Stimulated activated naive CD8-positive, alpha-beta T cell treated with anti-CD3 and anti-CD28 coated beads, Interleukin-15, Interleukin-2, amounts not matched to agents 100 ng/mL and 50 ng/mL, for 24 hours (primary cell): ENCODE data around the gene DCBLD2.

ENCODE experiments used
- H3K27ac Mint-ChIP-seq: one replicate; pipeline ENCODE4 v1.8.0; 2021; ENCODE audit warnings: mild to moderate bottlenecking, mixed read lengths
- H3K27me3 Mint-ChIP-seq: one replicate; pipeline ENCODE4 v1.8.0; 2021; ENCODE audit warnings: mixed read lengths
- H3K36me3 Mint-ChIP-seq: one replicate; pipeline ENCODE4 v1.8.0; 2021; ENCODE audit warnings: low read depth, mixed read lengths
- H3K4me1 Mint-ChIP-seq: one replicate; pipeline ENCODE4 v1.8.0; 2021; ENCODE audit warnings: low read depth, mixed read lengths
- H3K4me3 Mint-ChIP-seq: one replicate; pipeline ENCODE4 v1.8.0; 2021; ENCODE audit warnings: mild to moderate bottlenecking, mixed read lengths
- H3K9me3 Mint-ChIP-seq: one replicate; pipeline ENCODE4 v1.8.0; 2021; ENCODE audit warnings: mixed read lengths

Gene DCBLD2, protein sequence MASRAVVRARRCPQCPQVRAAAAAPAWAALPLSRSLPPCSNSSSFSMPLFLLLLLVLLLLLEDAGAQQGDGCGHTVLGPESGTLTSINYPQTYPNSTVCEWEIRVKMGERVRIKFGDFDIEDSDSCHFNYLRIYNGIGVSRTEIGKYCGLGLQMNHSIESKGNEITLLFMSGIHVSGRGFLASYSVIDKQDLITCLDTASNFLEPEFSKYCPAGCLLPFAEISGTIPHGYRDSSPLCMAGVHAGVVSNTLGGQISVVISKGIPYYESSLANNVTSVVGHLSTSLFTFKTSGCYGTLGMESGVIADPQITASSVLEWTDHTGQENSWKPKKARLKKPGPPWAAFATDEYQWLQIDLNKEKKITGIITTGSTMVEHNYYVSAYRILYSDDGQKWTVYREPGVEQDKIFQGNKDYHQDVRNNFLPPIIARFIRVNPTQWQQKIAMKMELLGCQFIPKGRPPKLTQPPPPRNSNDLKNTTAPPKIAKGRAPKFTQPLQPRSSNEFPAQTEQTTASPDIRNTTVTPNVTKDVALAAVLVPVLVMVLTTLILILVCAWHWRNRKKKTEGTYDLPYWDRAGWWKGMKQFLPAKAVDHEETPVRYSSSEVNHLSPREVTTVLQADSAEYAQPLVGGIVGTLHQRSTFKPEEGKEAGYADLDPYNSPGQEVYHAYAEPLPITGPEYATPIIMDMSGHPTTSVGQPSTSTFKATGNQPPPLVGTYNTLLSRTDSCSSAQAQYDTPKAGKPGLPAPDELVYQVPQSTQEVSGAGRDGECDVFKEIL

GRCh38 chr3:98901392-98902350 is at the start of gene DCBLD2:
TSS of gene DCBLD2 (minus strand) at chr3:98901695. CDS start at chr3:98901326, 369 bp downstream.
- H3K27me3 Mint-ChIP-seq, result peaks cover 27% of the 10 kb centered on the region
- no peaks in the 10 kb centered on the region for H3K36me3 Mint-ChIP-seq
- peaks cover 25% of the 10 kb centered on the region for H3K4me1 Mint-ChIP-seq
- H3K27ac Mint-ChIP-seq, result peak within 1 kb of the TSS; percentile 58
- peak within 1 kb of the TSS; percentile 86 for H3K4me3 Mint-ChIP-seq
- no peaks in the 10 kb centered on the region for H3K9me3 Mint-ChIP-seq

- H3K27me3 Mint-ChIP-seq, result peaks cover 15% of the 10 kb centered on the region
- H3K36me3 Mint-ChIP-seq, result no peaks in the 10 kb centered on the region
- H3K9me3 Mint-ChIP-seq, result peaks cover 8% of the 10 kb centered on the region
- no peak overlapping the region for H3K4me3 Mint-ChIP-seq
- no peak overlapping the region for H3K27ac Mint-ChIP-seq
- no peaks in the 10 kb centered on the region for H3K4me1 Mint-ChIP-seq
Observed at GRCh38 chr3:98945666-98946065, 44.2 kb upstream of the DCBLD2 start.

DNA sequence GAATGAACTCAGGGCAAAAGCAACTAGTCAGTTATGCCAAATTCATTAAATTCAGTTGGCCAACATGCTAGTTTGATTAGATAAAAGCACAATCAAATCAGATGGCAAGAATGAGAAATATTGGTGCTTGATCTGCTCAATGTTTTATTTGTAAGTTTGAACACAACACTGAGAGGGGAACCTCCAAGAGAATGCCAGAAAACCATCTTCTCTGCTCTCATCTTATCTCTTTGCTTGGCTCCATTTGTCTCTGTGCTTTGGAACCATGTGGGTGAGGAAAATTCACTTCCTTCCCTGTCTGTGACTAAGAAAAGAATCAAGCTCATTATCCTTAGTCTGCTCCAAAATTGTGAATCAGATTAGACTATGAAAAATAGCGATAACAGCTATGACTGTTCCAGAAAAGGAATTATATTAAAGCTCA is 43.6 kb upstream of the DCBLD2 start:
- Mint-ChIP-seq H3K9me3 (peaks cover 4% of the 10 kb centered on the region), H3K36me3 (no peaks in the 10 kb centered on the region)

GRCh38 chr3:98930413-98930812 is 28.9 kb upstream of the DCBLD2 start:
- Mint-ChIP-seq H3K9me3 (peaks cover 16% of the 10 kb centered on the region), H3K27ac (no peak overlapping the region), H3K4me3 (no peak overlapping the region), H3K4me1 (no peaks in the 10 kb centered on the region), H3K27me3 (peaks cover 23% of the 10 kb centered on the region), H3K36me3 (no peaks in the 10 kb centered on the region)

More for the DNA sequence above, 43.6 kb upstream of the DCBLD2 start:
- Mint-ChIP-seq H3K4me3 (no peak overlapping the region), H3K27ac (no peak overlapping the region), H3K4me1 (no peaks in the 10 kb centered on the region), H3K27me3 (peaks cover 15% of the 10 kb centered on the region)

DNA sequence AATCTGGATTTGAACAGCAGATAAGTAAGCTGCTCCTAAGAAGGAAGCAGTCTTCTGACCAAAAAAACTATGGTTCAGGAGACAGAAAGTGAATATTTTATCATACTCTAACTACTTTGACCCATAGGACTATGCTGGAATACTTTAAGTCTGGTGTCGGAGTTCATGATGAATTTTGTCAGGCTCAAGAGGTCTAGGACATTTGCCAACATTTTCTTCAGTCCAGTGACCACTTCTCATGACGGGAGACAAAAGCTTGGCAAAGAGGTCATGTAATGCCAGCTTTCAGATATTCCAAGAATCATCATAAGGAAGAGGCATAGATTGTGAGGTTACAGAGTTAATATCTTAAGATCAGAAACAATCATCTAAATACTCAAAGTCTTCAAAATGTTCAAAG is 20.5 kb upstream of the DCBLD2 start:
- Mint-ChIP-seq H3K4me3 (no peak overlapping the region), H3K9me3 (no peaks in the 10 kb centered on the region), H3K4me1 (no peaks in the 10 kb centered on the region), H3K27me3 (peaks cover 26% of the 10 kb centered on the region), H3K27ac (no peak overlapping the region), H3K36me3 (no peaks in the 10 kb centered on the region)

GRCh38 chr3:98920166-98920565 is 18.7 kb upstream of the DCBLD2 start:
- Mint-ChIP-seq H3K4me3 (no peak overlapping the region), H3K9me3 (no peaks in the 10 kb centered on the region), H3K4me1 (no peaks in the 10 kb centered on the region), H3K27ac (no peak overlapping the region), H3K36me3 (no peaks in the 10 kb centered on the region), H3K27me3 (peaks cover 21% of the 10 kb centered on the region)

DNA sequence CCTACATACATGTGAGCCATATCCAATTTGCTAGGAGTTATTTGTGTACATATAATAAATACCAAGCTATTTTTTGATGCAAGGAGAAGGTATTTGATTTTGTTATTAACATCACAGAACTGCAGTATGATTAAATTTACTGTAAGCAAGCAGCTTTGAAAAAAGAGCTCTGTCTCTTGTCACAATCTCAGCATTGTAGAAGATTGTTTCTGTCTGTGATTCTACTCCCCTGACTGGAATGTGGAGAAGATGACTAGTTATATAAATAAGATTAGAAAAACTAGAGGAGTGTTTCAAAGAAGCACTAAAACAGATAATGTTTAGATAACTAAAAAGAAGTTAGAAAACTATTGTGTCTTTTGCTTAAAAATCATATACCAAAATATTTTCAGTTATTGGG is 17.1 kb upstream of the DCBLD2 start:
- no peaks in the 10 kb centered on the region for H3K36me3 Mint-ChIP-seq
- H3K4me3 Mint-ChIP-seq, result no peak overlapping the region
- H3K27me3 Mint-ChIP-seq, result peaks cover 21% of the 10 kb centered on the region
- no peak overlapping the region for H3K27ac Mint-ChIP-seq
- no peaks in the 10 kb centered on the region for H3K4me1 Mint-ChIP-seq
- H3K9me3 Mint-ChIP-seq, result no peaks in the 10 kb centered on the region

DNA sequence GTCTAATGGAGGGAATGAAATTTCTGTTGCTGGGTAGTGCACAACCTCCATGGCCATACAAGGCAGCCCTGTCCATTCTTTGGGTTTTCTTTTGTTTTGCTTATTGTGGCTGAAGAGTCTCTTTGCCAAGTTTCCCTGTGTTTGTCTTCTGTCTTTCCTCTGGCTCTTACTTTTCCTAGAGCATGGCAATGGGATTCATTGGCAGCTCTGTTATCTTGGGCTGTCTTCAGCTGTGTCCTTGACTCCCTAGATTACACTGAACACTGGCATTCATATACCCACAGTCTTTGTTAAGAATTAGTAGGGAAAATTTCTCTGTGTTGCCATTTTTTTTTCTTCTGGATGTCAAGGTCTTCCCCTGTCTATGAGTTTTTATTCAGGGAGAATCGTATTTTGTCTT is 16.1 kb upstream of the DCBLD2 start:
- Mint-ChIP-seq H3K9me3 (no peaks in the 10 kb centered on the region), H3K36me3 (no peaks in the 10 kb centered on the region), H3K27ac (no peak overlapping the region), H3K4me1 (no peaks in the 10 kb centered on the region), H3K4me3 (no peak overlapping the region), H3K27me3 (peaks cover 19% of the 10 kb centered on the region)

GRCh38 chr3:98914210-98915080 is 12.9 kb upstream of the DCBLD2 start:
- H3K9me3 Mint-ChIP-seq, result no peaks in the 10 kb centered on the region

DNA sequence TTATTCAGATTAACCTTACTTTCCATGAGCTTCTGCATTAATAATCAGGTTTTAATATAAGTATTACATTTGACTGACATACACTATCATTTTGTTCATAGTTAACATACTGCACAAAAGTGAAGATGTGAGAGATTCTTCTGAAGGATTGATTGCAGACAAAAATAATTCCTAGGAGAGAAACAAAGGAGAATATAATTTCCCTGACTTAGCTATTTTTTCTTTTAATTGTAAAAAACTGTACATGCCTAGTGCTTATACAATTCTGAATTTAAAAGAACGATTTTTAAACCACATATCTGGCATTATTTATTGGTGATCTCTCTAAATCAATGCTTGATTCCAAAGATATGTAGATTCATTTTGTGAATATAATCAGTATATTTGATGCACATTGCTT is 11.0 kb upstream of the DCBLD2 start:
- no peaks in the 10 kb centered on the region for H3K36me3 Mint-ChIP-seq
- no peaks in the 10 kb centered on the region for H3K9me3 Mint-ChIP-seq
- no peak overlapping the region for H3K27ac Mint-ChIP-seq
- peaks cover 34% of the 10 kb centered on the region for H3K27me3 Mint-ChIP-seq
- H3K4me3 Mint-ChIP-seq, result no peak overlapping the region
- H3K4me1 Mint-ChIP-seq, result no peaks in the 10 kb centered on the region

More at GRCh38 chr3:98914210-98915080, 12.9 kb upstream of the DCBLD2 start:
- H3K4me1 Mint-ChIP-seq, result no peaks in the 10 kb centered on the region
- H3K4me3 Mint-ChIP-seq, result no peak overlapping the region
- no peaks in the 10 kb centered on the region for H3K36me3 Mint-ChIP-seq
- H3K27ac Mint-ChIP-seq, result no peak overlapping the region
- peaks cover 33% of the 10 kb centered on the region for H3K27me3 Mint-ChIP-seq

DNA sequence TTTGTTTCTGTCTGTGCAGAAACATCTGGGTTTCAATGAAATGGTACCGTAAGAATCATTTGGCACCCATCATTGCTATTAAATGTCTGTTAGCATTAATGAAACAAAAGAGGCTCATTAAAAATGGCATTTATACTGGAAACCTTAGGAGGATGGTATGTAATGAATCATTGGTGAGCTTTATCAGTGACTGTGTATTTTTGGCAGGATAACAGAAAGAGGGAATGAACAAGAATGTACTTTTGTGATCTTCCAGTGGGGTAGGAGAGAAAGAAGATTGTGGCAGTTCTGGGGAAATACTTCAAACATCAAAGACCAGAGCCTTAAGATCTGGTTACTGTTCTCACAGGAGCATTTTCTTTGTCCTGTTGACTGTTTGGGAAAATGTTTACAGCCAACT is 4.7 kb upstream of the DCBLD2 start:
- Mint-ChIP-seq H3K36me3 (no peaks in the 10 kb centered on the region), H3K27me3 (peaks cover 43% of the 10 kb centered on the region)

GRCh38 chr3:98903705-98904481 is 2.4 kb upstream of the DCBLD2 start:
- H3K27me3 Mint-ChIP-seq, result peaks cover 38% of the 10 kb centered on the region
- no peak overlapping the region for H3K4me3 Mint-ChIP-seq
- peaks cover 25% of the 10 kb centered on the region for H3K4me1 Mint-ChIP-seq
- H3K27ac Mint-ChIP-seq, result no peak overlapping the region
- H3K9me3 Mint-ChIP-seq, result no peaks in the 10 kb centered on the region
- H3K36me3 Mint-ChIP-seq, result no peaks in the 10 kb centered on the region

More for the DNA sequence above, 4.7 kb upstream of the DCBLD2 start:
- Mint-ChIP-seq H3K9me3 (no peaks in the 10 kb centered on the region), H3K4me3 (no peak overlapping the region), H3K4me1 (peaks cover 11% of the 10 kb centered on the region), H3K27ac (no peak overlapping the region)

GRCh38 chr3:98903099-98903498 is 1.6 kb upstream of the DCBLD2 start:
- Mint-ChIP-seq H3K27me3 (peaks cover 33% of the 10 kb centered on the region), H3K9me3 (no peaks in the 10 kb centered on the region), H3K36me3 (no peaks in the 10 kb centered on the region), H3K4me3 (no peak overlapping the region), H3K27ac (no peak overlapping the region), H3K4me1 (peaks cover 25% of the 10 kb centered on the region)
